Measurements from ENCODE around the gene SHISA4. TPM values are rescaled to one million over a fixed set of nuclear protein-coding genes. Genes with fewer than 3 reads are reported as not detected.

SHISA4 gene
- total RNA-seq, 1 donor: 25.0 TPM

DNA sequence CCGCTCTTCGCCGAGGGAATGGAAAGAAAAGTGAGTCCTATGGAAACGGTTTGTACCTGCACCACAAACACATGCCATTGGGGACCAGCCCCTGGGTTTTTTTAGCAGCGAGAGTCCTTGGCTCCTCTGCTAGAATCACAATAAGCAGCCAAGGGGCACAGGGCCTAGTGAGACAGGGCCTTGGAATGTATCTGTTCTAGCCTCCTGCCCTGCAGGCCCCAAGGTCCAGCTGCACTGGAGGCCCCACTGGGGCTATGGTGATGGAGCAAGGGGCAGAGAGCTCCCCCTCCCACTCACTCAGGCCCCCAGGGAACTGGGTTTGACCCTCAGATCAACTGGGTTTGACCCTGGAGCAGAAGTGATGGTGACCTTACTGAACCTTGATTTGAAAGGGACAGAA lies 14.4 kb downstream of the SHISA4 start:
- TF ChIP-seq, protein P1, sequence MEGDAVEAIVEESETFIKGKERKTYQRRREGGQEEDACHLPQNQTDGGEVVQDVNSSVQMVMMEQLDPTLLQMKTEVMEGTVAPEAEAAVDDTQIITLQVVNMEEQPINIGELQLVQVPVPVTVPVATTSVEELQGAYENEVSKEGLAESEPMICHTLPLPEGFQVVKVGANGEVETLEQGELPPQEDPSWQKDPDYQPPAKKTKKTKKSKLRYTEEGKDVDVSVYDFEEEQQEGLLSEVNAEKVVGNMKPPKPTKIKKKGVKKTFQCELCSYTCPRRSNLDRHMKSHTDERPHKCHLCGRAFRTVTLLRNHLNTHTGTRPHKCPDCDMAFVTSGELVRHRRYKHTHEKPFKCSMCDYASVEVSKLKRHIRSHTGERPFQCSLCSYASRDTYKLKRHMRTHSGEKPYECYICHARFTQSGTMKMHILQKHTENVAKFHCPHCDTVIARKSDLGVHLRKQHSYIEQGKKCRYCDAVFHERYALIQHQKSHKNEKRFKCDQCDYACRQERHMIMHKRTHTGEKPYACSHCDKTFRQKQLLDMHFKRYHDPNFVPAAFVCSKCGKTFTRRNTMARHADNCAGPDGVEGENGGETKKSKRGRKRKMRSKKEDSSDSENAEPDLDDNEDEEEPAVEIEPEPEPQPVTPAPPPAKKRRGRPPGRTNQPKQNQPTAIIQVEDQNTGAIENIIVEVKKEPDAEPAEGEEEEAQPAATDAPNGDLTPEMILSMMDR (IDR thresholded peaks at IDR 0.05; ENCODE audit: insufficient read depth, low read depth, low read length): no peak
- H3K4me3 ChIP-seq (ENCODE audit: low read depth, low read length): no peak overlapping the region
- DNase-seq (ENCODE audit: low read depth): no peak

DNA sequence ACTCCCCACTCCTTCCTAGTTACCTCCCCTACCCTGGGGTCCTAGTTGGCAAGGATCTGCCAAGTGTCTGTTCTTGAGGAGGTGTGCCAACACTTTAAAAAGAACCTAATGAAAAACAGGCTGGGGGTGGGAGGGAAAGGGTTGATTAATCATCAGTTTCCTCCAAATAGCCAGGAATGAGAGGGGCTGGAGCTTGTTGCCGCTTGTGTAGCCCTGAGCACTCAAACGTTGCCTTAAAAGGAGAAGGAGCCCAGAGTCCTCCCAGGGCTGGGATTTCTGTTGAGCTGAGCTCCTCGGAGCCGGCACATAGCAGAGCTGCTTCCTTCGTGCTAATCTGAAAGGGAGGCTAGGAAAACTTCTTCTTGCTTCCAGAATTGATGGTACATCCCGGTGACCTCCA lies 15.9 kb downstream of the SHISA4 start:
- DNase-seq (ENCODE audit: low read depth): peak; percentile 86
- TF ChIP-seq, protein P1 (IDR thresholded peaks at IDR 0.05; ENCODE audit: insufficient read depth, low read depth, low read length): no peak
- H3K4me3 ChIP-seq (ENCODE audit: low read depth, low read length): no peak overlapping the region

DNA sequence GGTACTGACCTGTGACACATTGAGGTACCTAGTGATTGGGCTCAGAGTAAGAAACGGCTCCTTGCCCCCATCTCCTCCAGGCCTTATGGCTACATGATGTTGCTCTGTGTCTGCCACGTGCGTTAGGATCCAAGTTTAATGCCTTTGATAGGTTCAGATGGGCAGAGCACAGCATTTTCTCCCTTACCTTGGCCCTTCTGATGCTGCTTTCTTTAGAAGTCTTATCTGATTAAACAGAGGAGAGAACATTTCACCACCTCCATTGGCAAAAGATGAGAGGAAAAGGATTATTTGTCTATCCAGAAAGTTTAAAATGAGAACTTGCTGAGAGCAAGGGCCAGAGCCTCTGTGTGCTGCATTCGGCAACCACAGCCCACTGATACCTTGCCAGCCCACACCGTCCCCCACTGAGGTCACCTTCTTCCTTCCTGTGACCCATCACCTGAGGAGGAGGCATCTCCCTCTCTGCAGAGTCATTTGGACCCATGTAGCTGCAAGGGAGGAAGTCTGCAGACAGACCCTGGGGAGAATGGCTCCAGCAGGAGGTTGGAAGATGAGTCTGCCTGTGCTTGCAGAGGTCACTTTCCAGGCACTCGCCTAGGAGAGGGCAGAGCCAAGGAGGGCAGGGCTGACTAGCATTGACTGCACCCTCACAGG lies 16.7 kb downstream of the SHISA4 start:
- no peak for DNase-seq (ENCODE audit: low read depth)
- H3K4me3 ChIP-seq (ENCODE audit: low read depth, low read length): no peak overlapping the region
- TF ChIP-seq, protein P1 (IDR thresholded peaks at IDR 0.05; ENCODE audit: insufficient read depth, low read depth, low read length): no peak

DNA sequence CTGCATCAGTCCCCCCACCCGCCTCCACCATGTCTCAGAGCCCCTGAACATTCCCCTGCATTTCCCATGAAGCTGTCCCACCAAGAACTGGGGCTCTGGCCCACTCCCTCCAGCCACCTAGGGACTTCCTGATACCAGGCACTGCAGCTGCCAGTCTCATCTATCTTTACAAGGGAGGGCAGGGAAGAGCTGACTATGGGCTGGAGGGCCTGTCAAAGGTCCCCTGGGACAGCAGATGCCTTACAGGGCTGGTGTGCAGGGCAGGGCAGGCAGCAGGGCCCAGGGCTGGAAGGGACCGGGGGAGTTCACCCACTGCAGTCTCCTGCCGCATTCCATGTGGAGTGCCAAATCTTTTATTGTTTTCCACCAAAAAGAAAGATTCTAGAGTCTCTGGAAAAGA lies 17.6 kb downstream of the SHISA4 start:
- H3K4me3 ChIP-seq (ENCODE audit: low read depth, low read length): no peak overlapping the region
- DNase-seq (ENCODE audit: low read depth): no peak
- TF ChIP-seq, protein P1 (IDR thresholded peaks at IDR 0.05; ENCODE audit: insufficient read depth, low read depth, low read length): no peak

DNA sequence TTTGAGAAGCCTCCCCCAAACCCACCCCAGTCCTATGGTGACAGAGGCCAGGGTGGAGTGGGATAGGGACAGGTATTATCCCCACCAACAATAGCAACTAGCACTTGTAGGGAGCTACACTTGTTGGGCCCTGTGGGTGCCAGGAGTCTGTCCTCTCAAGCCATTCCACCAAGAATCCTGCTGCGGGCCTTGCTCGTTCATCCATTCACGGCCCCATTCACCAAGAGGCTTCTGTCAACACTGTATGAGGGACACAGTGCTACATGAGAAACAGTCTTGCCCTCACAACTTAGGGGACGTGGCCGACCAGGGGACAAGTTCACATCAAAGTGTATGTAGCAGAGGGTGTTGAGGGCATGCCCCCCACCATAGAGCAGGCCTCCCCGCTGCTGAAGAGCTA lies 18.9 kb downstream of the SHISA4 start:
- TF ChIP-seq, protein P1 (IDR thresholded peaks at IDR 0.05; ENCODE audit: insufficient read depth, low read depth, low read length): no peak
- no peak overlapping the region for H3K4me3 ChIP-seq (ENCODE audit: low read depth, low read length)
- DNase-seq (ENCODE audit: low read depth): no peak

DNA sequence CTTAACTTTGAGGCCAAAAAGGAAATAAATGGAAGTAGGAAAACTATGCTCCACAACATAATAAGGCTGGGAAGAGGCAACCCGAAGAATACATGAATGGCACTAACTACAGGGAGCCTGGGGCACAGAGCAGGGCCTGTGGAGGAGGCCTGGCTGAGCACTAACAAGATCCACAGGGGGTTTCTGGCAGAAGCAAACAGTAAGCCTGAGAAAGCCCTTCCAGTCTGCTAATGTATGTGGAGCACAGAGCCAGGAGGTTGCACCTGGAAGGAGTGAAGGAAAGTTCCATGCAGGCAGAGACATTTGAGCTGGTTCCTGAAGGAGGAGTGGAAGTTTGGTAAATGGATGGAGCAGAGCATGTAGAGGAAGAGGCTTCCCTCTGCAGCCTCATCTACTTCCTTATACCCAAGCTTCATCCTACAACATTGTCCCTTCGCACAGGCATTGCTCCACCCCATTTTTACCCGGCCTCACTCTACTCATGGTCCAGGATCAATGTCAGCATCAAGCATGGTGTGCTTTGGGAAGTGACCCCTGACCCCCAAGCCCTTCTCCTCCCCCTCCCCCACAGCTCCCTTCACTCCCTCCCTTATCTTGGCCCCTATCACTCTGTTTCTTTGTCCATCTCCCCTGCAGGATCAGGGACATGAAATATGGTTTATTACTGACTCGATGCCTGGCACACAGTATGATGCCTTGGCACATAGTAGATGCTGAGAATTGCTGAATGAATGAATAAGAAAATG lies 23.3 kb downstream of the SHISA4 start:
- TF ChIP-seq, protein P1 (IDR thresholded peaks at IDR 0.05; ENCODE audit: insufficient read depth, low read depth, low read length): no peak
- DNase-seq (ENCODE audit: low read depth): no peak
- no peak overlapping the region for H3K4me3 ChIP-seq (ENCODE audit: low read depth, low read length)

Data from fibroblast of villous mesenchyme (primary cell).